ENCODE results near the gene STK38. TPM values are rescaled to one million over a fixed set of nuclear protein-coding genes. Genes with fewer than 3 reads are reported as not detected.
A peak's percentile ranks its signal among the peaks of the same experiment; 100 is the strongest.

The STK38 gene
- total and polyA plus RNA-seq, 2 of the 13 experiments (the other 11 are each of a cell fraction or from before 2014, with no cell fraction given) = 10.3 to 20.7 TPM

- TF ChIP-seq TCF7L2 (IDR thresholded peaks at IDR 0.05; ENCODE audit: low read depth, low read length) (no peak), POGK (CRISPR knock-in tag; conservative IDR thresholded peaks at IDR 0.05) (peak; percentile 98), ZNF580 (CRISPR knock-in tag; IDR thresholded peaks at IDR 0.05; ENCODE audit: borderline replicate concordance, low read depth) (peak; percentile 95; the same call in 1 of the 2 replicates), RFX1 (IDR thresholded peaks at IDR 0.05) (peak; percentile 55; the same call in 1 of the 2 replicates), CAMTA2 (CRISPR knock-in tag; IDR thresholded peaks at IDR 0.05; ENCODE audit: borderline replicate concordance) (no peak), GLI4 (CRISPR knock-in tag; IDR thresholded peaks at IDR 0.05; ENCODE audit: borderline replicate concordance) (no peak), DPF2 (CRISPR knock-in tag; IDR thresholded peaks at IDR 0.05; ENCODE audit: borderline replicate concordance, low read depth) (no peak; the same call in 1 of the 2 replicates), ZNF564 (CRISPR knock-in tag; IDR thresholded peaks at IDR 0.05) (no peak; the same call in 1 of the 2 replicates), IRF9 (CRISPR knock-in tag; IDR thresholded peaks at IDR 0.05; ENCODE audit: borderline replicate concordance) (peak; percentile 77; the same call in 1 of the 2 replicates), RBFOX2 (IDR thresholded peaks at IDR 0.05; ENCODE audit: low read depth, low read length) (peak; percentile 99), NKX3-1 (CRISPR knock-in tag; IDR thresholded peaks at IDR 0.05) (no peak; the same call in 1 of the 2 replicates), GPN1 (CRISPR knock-in tag; IDR thresholded peaks at IDR 0.05; ENCODE audit: borderline replicate concordance) (no peak; the same call in 1 of the 2 replicates), PCBP2 (optimal IDR thresholded peaks at IDR 0.05; ENCODE audit: low read depth, low read length, poor library complexity, severe bottlenecking) (no peak), HMG20B (CRISPR knock-in tag; conservative IDR thresholded peaks at IDR 0.05) (peak; percentile 41; the same call in 1 of the 2 replicates), ZNF710 (CRISPR knock-in tag; IDR thresholded peaks at IDR 0.05; ENCODE audit: borderline replicate concordance) (no peak; the same call in 1 of the 2 replicates), FOSL2 (CRISPR knock-in tag; IDR thresholded peaks at IDR 0.05) (peak; percentile 60; the same call in 1 of the 2 replicates), IKZF4 (CRISPR knock-in tag; IDR thresholded peaks at IDR 0.05; ENCODE audit: borderline replicate concordance, low read depth, not compliant biosample characterization) (no peak), ATF3 (CRISPR knock-in tag; IDR thresholded peaks at IDR 0.05) (peak; percentile 59; the same call in 1 of the 2 replicates), MBNL3 (CRISPR knock-in tag; conservative IDR thresholded peaks at IDR 0.05) (no peak), NAIF1 (CRISPR knock-in tag; IDR thresholded peaks at IDR 0.05; ENCODE audit: borderline replicate concordance) (no peak), HDAC6 (IDR thresholded peaks at IDR 0.05; ENCODE audit: low read depth, low read length) (no peak), TBX3 (IDR thresholded peaks at IDR 0.05; ENCODE audit: borderline replicate concordance) (no peak), ZNF547 (CRISPR knock-in tag; IDR thresholded peaks at IDR 0.05) (peak; percentile 83; the same call in 1 of the 2 replicates), NFIC (IDR thresholded peaks at IDR 0.05; ENCODE audit: low read length) (peak; percentile 71; the same call in 1 of the 2 replicates)
Observed at GRCh38 chr6:36594029-36594815, 46.9 kb upstream of the STK38 start, which contains the start of gene SRSF3 (continued).
